Measurements from ENCODE around the gene CDH5.
A peak's percentile ranks its signal among the peaks of the same experiment; 100 is the strongest.

The CDH5 gene

GRCh38 chr16:66390346-66391108 lies 24.0 kb downstream of the CDH5 start:
- DNase-seq, result no peak

- DNase-seq, result no peak
Observed at GRCh38 chr16:66391726-66392670, 25.5 kb downstream of the CDH5 start.

DNA sequence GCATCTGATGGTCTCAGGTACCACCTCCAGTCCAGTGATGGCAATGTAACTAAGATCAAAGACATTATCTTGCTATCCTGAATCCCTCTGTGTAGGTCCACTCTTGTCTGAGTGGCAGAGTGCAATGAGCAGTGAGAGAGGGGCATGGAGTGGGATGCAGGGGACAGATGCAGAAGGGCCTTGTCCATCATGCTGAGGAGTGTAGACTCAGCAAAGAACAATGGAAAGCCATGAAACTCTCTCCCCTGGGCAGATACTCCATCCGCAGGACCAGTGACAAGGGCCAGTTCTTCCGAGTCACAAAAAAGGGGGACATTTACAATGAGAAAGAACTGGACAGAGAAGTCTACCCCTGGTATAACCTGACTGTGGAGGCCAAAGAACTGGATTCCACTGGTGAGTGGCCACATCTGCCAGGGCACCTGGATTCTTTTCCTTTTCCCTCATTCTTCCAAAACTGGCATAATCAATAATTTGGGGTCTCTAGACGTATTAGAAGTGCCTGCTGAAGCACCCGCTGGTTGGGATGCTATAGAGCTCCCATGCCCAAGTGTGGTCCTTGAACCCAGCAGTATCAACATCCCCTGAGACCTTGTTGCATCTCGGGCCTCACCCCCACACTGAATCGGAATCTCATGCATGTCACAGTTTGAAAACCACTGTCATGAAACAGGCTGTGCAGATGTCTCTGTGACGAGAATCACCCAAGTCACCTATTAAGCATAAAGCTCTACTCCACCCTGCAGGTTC lies 29.5 kb downstream of the CDH5 start:
- DNase-seq, result no peak

DNA sequence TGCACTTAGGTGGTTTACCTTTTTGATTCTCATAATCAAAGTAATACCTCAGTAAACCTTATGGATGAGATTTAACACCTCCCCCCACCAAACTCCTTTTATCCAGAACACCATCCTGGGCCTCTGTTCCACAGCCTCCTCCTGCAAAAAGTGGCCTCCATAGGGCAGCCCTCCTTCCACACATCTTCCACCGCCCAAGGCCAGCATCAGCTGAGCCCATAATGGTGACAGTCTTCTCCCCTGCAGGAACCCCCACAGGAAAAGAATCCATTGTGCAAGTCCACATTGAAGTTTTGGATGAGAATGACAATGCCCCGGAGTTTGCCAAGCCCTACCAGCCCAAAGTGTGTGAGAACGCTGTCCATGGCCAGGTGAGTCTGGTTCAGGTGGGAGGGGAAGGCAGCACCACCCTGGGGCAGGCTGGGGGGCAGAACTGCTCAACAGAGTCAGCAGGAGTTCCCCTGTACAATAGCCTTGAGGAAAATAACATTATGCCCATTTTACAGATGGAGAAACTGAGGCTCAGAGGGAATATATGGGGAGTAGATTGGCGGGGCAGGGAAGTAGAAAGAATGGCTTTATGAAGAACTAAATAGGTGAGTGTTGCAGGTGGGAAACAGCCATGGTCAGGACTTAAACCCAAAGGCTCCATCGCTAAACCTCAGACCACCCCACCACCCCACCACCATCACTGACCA lies 31.4 kb downstream of the CDH5 start:
- DNase-seq, result no peak

DNA sequence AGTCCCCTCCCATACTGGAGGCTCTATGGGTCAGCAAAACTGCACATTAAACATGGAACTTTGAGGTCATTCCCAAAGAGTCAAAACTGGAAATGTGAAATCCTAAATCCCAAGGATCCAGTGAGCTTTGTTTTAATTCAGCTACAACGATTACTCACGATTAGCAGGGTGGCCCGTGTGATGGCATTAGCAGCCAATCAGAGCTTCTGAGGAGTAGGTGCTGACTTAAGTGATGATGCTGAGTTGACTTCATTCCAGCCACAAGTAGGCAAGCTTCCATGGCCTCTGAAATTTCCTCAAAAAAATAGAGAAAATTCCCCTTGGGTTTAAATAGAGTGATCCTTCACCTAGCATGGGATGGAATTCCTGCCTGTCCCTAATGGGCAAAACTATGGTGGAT lies 32.5 kb downstream of the CDH5 start:
- no peak for DNase-seq

GRCh38 chr16:66399930-66400329 lies 33.4 kb downstream of the CDH5 start:
- no peak for DNase-seq

- no peak for DNase-seq
Observed at GRCh38 chr16:66400503-66401380, 34.3 kb downstream of the CDH5 start.

DNA sequence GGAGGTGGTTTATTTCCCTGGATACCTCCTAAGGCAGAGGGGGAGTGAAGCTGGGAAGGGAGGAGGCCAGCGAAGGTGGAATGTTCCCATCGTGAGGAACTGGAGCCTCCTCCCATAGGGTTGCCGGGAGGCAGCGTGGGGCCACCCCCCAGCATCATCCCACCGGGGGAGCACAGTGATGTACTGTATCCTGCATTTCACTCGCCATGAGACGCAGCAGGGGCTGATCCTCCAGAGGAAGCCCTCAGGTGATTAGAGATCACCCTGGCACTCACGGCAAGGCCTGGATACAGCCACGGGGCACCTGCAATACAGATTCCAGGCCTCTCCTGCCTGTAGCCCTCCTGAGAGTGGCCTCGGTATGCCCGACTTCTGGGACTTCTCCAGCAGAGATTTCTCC lies 35.1 kb downstream of the CDH5 start:
- no peak for DNase-seq

- no peak for DNase-seq
Observed at GRCh38 chr16:66402166-66402565, 35.7 kb downstream of the CDH5 start.

DNA sequence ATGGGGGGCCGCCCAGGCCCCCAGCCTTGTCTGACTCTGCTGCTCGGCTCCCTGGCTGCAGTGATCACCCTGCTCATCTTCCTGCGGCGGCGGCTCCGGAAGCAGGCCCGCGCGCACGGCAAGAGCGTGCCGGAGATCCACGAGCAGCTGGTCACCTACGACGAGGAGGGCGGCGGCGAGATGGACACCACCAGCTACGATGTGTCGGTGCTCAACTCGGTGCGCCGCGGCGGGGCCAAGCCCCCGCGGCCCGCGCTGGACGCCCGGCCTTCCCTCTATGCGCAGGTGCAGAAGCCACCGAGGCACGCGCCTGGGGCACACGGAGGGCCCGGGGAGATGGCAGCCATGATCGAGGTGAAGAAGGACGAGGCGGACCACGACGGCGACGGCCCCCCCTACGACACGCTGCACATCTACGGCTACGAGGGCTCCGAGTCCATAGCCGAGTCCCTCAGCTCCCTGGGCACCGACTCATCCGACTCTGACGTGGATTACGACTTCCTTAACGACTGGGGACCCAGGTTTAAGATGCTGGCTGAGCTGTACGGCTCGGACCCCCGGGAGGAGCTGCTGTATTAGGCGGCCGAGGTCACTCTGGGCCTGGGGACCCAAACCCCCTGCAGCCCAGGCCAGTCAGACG lies 36.2 kb downstream of the CDH5 start:
- DNase-seq, result no peak

- DNase-seq, result no peak
Observed at GRCh38 chr16:66403531-66404145, 37.1 kb downstream of the CDH5 start.

GRCh38 chr16:66405057-66405783 lies 38.7 kb downstream of the CDH5 start:
- DNase-seq, result no peak

DNA sequence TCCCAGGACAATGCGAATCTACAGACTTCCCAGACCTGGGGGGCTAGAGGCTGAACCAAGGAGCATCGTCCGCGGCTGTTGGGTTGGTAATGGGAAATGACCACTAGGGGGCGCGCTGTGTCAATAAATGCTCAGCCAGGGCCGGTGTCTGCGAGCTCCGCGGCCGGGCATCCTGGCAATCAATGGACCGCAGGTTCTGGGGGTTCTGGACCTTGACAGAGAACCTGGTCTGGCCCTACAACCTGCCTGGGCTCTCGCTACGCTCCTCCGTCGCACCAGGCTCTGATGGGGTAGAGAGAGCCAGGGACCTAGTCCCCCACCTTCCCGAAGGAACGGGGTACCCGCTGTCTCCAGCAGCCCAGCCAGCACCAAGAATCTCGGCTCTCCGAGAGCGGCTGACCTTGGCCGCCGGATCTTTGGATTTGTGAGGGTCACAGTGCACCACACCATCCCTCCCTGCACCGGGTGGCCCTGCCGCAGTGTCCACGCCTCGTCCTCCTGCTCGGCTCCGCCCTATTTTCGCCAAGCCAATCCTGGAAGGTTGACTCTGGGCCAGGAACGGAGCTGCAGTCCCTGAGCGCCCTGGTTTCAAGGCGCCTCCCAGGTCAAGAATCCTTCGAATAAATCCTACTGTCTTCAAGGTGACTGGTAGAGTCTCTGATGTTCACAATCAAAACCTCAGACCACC lies 40.2 kb downstream of the CDH5 start:
- peak; percentile 86 for DNase-seq

GRCh38 chr16:66408163-66409048 lies 41.9 kb downstream of the CDH5 start:
- DNase-seq, result no peak

DNA sequence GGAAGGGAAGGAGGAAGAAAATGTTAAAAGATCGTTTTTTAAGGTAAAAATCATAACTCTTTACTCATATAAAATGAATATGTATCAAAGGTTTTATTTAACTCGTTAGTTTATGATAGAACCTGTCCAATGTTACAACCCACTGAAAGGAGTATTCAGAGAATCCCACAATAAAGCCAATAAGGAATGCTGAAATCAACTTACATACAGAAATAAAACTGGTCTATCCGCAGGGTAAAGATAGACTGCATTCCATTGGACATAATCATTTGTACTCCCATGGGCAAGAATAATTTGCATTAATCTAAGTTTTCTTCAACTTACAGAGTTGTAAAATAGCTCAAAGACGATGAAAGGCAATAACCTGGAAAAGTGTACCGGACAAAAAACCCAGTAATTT lies 42.7 kb downstream of the CDH5 start:
- no peak for DNase-seq

DNA sequence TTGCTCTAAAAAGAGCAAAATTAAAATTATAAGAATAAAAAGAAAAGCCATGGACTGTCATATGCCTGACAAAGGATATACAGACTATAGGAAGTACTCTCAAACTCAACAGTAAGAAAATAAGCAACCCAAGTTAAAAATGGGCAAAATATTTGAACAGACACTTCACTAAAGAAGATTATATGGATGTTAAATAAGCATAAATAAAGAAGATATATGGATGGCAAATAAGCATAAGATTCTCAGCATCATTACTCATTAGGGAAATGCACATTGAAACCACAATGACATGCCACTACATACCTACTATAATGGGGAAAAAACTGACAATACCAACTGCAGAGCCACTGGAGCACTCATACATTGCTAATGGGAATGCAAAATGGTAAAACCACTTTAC lies 45.7 kb downstream of the CDH5 start:
- no peak for DNase-seq

- DNase-seq, result no peak
Observed at GRCh38 chr16:66414891-66415290, 48.4 kb downstream of the CDH5 start.

DNA sequence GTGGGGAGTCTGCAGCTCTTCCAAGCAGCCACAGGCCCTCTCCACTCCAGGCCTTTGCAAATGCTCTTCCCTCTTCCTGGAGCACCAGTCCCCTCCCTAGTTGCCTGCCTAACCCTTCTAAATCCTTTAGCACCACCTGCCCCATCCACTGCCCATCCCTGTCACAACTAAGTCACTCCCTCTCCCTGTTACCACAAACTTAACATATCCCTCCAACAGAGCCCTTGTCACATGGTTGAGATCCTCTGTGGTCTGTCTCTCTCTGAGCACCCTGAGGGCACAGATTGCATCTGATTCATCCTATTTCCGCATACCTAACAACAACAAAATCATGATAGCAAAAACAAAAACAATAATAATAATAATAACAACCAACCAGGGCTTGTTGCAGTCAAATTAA lies 49.6 kb downstream of the CDH5 start:
- DNase-seq, result no peak

Measured in right kidney (tissue), 1 donor.